Tibial nerve (tissue), 4 donors: ENCODE measurements around the gene TMSB4Y.

Experiments used
- EP300 ChIP-seq, 2 donors: sonication (generic); formaldehyde crosslinking; IDR thresholded peaks; one replicate each; pipeline ENCODE4 v1.6.1; 2017; ENCODE audit warnings: antibody characterized with exemption in 2 of 2, mild to moderate bottlenecking in 1 of 2
- POLR2A ChIP-seq, 2 donors: fragments of 450-650 bp; IDR thresholded peaks; one replicate each; pipeline ENCODE4 v1.6.1; 2017; ENCODE audit warnings: antibody characterized with exemption in 2 of 2, mild to moderate bottlenecking in 2 of 2, moderate library complexity in 2 of 2
- TF ChIP-seq, protein P1 (sequence below), 5 experiments: fragments of 200-600 bp in 3 of 5; fragments of 450-650 bp in 2 of 5; sonication (generic) in 3 of 5; IDR thresholded peaks; one replicate each; pipeline ENCODE4 v1.5.1; 2016 to 2019; ENCODE audit warnings: antibody characterized with exemption in 5 of 5, mild to moderate bottlenecking in 3 of 5, moderate library complexity in 2 of 5

GRCh38 chrY:13751289-13752071, 47.8 kb downstream of the TMSB4Y start:
- TF ChIP-seq POLR2A (IDR thresholded peaks at IDR 0.05) (no peak), EP300 (IDR thresholded peaks at IDR 0.05) (no peak)
- TF ChIP-seq, protein P1, sequence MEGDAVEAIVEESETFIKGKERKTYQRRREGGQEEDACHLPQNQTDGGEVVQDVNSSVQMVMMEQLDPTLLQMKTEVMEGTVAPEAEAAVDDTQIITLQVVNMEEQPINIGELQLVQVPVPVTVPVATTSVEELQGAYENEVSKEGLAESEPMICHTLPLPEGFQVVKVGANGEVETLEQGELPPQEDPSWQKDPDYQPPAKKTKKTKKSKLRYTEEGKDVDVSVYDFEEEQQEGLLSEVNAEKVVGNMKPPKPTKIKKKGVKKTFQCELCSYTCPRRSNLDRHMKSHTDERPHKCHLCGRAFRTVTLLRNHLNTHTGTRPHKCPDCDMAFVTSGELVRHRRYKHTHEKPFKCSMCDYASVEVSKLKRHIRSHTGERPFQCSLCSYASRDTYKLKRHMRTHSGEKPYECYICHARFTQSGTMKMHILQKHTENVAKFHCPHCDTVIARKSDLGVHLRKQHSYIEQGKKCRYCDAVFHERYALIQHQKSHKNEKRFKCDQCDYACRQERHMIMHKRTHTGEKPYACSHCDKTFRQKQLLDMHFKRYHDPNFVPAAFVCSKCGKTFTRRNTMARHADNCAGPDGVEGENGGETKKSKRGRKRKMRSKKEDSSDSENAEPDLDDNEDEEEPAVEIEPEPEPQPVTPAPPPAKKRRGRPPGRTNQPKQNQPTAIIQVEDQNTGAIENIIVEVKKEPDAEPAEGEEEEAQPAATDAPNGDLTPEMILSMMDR (IDR thresholded peaks at IDR 0.05) = no peak
